ENCODE measurements around the gene TENM4. TPM values are rescaled to one million over a fixed set of nuclear protein-coding genes. Genes with fewer than 3 reads are reported as not detected.

Gene TENM4
- polyA plus RNA-seq, 1 donor from 2014 or later: 16.8 TPM

GRCh38 chr11:78651923-78652842, 788.6 kb downstream of the TENM4 start:
- H3K9me3 ChIP-seq (ENCODE audit: low read length): no peaks in the 10 kb centered on the region
- no peak overlapping the region for H3K27ac ChIP-seq (ENCODE audit: low read length)

More at GRCh38 chr11:78651923-78652842, 788.6 kb downstream of the TENM4 start:
- Histone ChIP-seq H3F3A (ENCODE audit: insufficient read depth, low read length, poor library complexity, severe bottlenecking) (no peaks in the 10 kb centered on the region), H3K9ac (ENCODE audit: low read length) (no peak overlapping the region), H3K36me3 (ENCODE audit: insufficient read depth, low read length) (no peaks in the 10 kb centered on the region), H3K4me3 (ENCODE audit: low read length) (no peak overlapping the region), H3K79me2 (replicated peaks; ENCODE audit: insufficient read depth, low read length) (no peaks in the 10 kb centered on the region), H3K27me3 (ENCODE audit: insufficient read depth, low read depth, low read length) (no peaks in the 10 kb centered on the region), H3K4me2 (ENCODE audit: low read length) (no peak overlapping the region), H3K9me2 (ENCODE audit: insufficient read depth, low read length) (no peaks in the 10 kb centered on the region), H2AFZ (ENCODE audit: low read depth, low read length) (no peak overlapping the region), H4K20me1 (ENCODE audit: insufficient read depth) (no peaks in the 10 kb centered on the region)
- TF ChIP-seq EZH2 (IDR thresholded peaks at IDR 0.05; ENCODE audit: borderline replicate concordance, insufficient read depth, low read length, poor library complexity, severe bottlenecking): no peak
- TF ChIP-seq TAF1 (IDR thresholded peaks at IDR 0.05; ENCODE audit: low read depth): no peak
- TF ChIP-seq SMC3 (conservative IDR thresholded peaks at IDR 0.05; ENCODE audit: poor library complexity): no peak
- no peak for TF ChIP-seq REST (IDR thresholded peaks at IDR 0.05; ENCODE audit: borderline replicate concordance)
- no peak for TF ChIP-seq CTCF (IDR thresholded peaks at IDR 0.05; ENCODE audit: poor library complexity, severe bottlenecking)
- no peak for TF ChIP-seq MXI1 (conservative IDR thresholded peaks at IDR 0.05; ENCODE audit: poor library complexity, severe bottlenecking)
- no peak for TF ChIP-seq EP300 (conservative IDR thresholded peaks at IDR 0.05; ENCODE audit: poor library complexity, severe bottlenecking)
